ENCODE measurements around the gene SLC6A1.
"Not testable (repeated sequence)": the region's sequence is repeated elsewhere in the genome, so short reads cannot be mapped to it uniquely, and the experiment has no call there.

The SLC6A1 gene

DNA sequence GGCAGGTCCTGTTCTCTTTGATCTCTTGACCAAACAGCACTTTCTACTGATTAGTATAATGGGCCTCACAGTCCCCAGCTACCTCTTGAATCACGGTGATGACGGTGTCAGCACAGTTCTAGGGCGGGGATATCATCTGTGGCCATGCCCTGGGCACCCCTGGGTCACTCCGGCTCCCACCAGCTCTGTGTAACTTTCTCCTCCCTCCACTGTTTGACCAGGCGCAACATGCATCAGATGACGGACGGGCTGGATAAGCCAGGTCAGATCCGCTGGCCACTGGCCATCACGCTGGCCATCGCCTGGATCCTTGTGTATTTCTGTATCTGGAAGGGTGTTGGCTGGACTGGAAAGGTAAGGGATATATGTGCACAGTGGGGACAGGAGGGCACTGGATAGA is 29.6 kb downstream of the SLC6A1 start:
- DNase-seq: no peak

DNA sequence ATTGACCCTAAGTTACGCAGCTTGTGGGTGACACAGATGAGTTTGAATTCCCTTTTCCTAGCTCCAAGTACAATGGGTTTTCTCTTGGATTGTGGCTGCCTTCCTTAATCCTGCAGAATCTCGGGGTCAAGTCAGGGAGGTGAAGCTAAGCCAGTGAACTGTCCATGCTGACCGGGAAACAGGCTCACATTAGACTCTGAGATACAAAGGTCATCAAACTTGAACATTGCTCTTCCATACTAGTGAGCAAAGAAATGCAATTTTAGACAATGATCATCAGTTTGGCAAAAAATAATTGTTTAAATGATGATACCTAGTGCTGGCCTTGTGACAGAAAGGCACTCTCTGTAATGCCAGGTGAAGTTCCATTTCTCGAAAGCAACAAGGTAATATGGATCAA is 31.6 kb downstream of the SLC6A1 start:
- DNase-seq: no peak

DNA sequence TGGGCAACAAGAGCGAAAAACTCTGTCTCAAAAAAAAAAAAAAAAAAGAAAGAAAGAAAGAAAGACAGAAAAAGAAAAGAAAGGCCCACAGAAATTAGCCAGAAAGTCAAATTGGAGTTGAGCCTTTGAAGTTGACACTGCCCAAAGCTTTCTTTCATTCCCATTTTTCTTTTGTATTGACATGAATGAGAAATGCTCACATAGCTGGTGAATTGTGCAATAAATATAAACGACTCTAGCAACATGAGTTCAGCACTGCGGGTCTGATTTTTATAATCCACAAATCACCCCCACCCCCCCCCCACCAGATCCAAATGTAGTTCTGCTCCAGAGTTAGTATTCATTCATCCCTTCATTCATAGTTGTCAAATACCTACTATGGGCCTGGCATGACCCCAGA is 37.4 kb downstream of the SLC6A1 start:
- no peak for DNase-seq

- no peak for DNase-seq
Measured at GRCh38 chr3:11033871-11034270, 41.3 kb downstream of the SLC6A1 start.

GRCh38 chr3:11034309-11034985 is 41.9 kb downstream of the SLC6A1 start:
- no peak for DNase-seq

GRCh38 chr3:11035757-11036505 is 43.4 kb downstream of the SLC6A1 start:
- DNase-seq: no peak

- DNase-seq: no peak
Measured at GRCh38 chr3:11037241-11037873, 44.8 kb downstream of the SLC6A1 start.

- DNase-seq: no peak
Measured at GRCh38 chr3:11037976-11038375, 45.4 kb downstream of the SLC6A1 start.

DNA sequence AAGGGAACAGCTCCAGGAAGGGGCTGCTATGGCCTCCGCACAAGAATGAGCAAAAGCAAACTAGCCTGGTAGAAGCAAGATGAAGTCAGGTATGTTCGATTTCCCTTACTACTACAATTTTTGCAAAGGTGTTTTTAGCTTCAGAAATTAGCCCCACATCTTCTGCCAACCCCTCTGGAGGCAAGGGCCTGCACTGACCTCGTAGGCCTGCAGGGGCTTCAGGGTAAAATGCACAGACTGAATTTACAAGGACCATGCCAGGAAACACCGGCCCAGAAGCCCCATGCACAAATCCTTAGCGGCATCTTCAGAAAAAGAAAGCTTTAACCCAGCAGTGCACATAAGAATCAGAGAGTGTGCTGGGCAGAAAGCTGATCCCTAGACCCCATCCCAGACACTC is 53.0 kb downstream of the SLC6A1 start:
- DNase-seq: no peak

- no peak for DNase-seq
Measured at GRCh38 chr3:11047500-11047899, 55.0 kb downstream of the SLC6A1 start.

- DNase-seq: no peak
Measured at GRCh38 chr3:11050666-11051323, 58.2 kb downstream of the SLC6A1 start.

- no peak for DNase-seq
Measured at GRCh38 chr3:11053926-11054503, 61.5 kb downstream of the SLC6A1 start.

GRCh38 chr3:11054739-11055438 is 62.3 kb downstream of the SLC6A1 start:
- no peak for DNase-seq

GRCh38 chr3:11055496-11055895 is 62.9 kb downstream of the SLC6A1 start:
- no peak for DNase-seq

DNA sequence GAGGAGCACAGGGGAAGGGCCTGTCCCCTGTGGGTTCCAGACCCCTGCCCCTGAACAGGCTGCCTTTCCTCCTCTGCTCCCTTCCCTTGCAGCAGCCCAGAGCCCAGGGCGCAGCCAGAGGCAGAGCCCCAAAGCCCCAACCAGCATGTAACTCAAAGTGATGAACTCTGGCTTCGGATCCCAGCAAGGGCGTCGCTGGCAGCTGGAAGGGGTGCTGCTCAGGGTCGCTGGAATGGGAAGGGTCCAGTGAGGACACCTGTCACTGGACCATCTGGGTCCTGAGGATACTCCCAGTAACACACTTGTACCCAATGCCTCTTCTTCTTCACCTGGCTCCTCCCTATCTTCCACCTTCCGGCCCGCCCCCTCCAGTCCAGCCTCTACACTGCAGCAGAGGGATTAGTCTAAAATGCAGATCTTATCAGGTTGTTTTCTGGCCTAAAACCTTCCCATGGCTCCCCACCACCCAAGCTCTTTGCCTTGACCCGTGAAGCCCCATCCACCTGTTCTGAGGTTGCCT is 64.0 kb downstream of the SLC6A1 start:
- no peak for DNase-seq

GRCh38 chr3:11057655-11058054 is 65.1 kb downstream of the SLC6A1 start:
- no peak for DNase-seq

DNA sequence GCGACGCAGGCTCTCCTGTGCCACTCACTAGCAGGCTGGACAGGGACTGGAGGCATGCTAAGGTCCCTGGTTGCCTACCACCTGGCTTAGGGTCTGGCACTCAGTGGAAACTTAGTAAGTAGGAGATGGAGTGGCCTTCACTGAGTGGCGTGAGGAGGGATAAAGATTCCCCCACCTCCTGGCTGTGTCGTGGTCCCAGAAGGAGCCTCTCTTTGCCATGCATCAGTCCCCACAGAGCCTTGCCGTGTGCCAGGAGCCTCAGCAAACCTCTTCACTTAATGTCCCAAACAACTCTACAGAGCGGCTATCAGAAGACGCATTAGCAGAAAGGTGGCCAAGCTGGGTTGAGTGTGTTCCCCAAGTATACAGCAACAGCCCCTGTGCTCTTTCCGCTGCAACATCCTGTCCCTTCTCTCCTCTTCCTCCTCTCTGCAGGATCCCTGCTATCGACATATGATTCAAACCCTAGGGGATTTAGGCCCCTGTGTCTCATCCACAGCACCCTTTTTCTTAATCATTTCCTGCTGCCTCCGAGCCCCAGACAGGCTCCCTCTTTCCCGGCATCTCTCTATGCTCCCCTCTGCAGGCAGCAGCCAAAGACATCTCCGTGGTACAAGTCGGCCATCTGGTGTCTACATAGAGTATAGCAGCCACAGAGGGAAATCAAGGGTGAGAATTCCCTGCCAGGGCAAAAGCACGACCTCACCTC is 66.7 kb downstream of the SLC6A1 start:
- no peak for DNase-seq

GRCh38 chr3:11059799-11060115 is 67.2 kb downstream of the SLC6A1 start:
- no peak for DNase-seq

GRCh38 chr3:11060500-11061251 is 68.1 kb downstream of the SLC6A1 start:
- DNase-seq: no peak

DNA sequence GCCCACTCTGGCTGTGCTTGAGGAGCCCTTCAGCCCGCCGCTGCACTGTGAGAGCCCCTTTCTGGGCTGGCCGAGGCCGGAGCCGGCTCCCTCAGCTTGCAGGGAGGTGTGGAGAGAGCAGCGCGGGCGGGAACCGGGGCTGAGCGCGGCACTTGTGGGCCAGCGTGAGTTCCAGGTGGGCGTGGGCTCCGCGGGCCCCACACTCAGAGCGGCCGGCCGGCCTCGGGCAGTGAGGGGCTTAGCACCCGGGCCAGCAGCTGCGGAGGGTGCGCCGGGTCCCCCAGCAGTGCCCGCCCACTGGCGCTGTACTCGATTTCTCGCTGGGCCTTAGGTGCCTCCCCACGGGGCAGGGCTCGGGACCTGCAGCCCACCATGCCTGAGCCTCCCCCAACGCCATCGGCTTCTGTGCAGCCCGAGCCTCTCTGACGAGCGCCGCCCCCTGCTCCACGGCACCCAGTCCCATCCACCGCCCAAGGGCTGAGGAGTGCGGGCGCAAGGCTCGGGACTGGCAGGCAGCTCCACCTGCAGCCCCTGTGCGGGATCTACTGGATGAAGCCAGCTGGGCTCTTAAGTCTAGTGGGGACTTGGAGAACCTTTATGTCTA is 68.8 kb downstream of the SLC6A1 start:
- DNase-seq: not testable (repeated sequence)

GRCh38 chr3:11062704-11063103 is 70.2 kb downstream of the SLC6A1 start:
- no peak for DNase-seq

Data from effector CD8-positive, alpha-beta T cell (primary cell).